Breast epithelium (tissue), 4 donors: ENCODE results near the gene GRK7. TPM values are rescaled to one million over a fixed set of nuclear protein-coding genes. Genes with fewer than 3 reads are reported as not detected.

ENCODE experiments used
- DNase-seq, 2 donors: peaks; one replicate each; pipeline ENCODE4 v3.0.0-alpha.2; 2019; ENCODE audit warnings: low spot score in 2 of 2
- H3K27ac ChIP-seq, 2 donors: fragments of 200-600 bp; sonication (generic) in 1 of 2; one replicate each; pipeline ENCODE4 v1.5.1; 2016 to 2019; ENCODE audit warnings: mild to moderate bottlenecking in 1 of 2
- H3K27me3 ChIP-seq, 2 donors: fragments of 200-600 bp; sonication (generic) in 1 of 2; one replicate each; pipeline versions ENCODE4 v1.5.1 to v1.6.0; 2017 to 2019; ENCODE audit warnings: control low read depth in 1 of 2, mild to moderate bottlenecking in 1 of 2
- H3K36me3 ChIP-seq: fragments of 200-600 bp; one replicate; pipeline ENCODE4 v1.5.1; 2019
- H3K4me1 ChIP-seq, 2 donors: fragments of 200-600 bp; sonication (generic); one replicate each; pipeline ENCODE4 v1.5.1; 2016 to 2019; ENCODE audit warnings: control low read depth in 1 of 2
- H3K4me3 ChIP-seq, 3 donors: fragments of 200-600 bp; sonication (generic); 1 replicate in 2 of 3; 2 replicates in 1 of 3; pipeline ENCODE4 v1.5.1; 2016 to 2019; ENCODE audit warnings: mild to moderate bottlenecking in 3 of 3, moderate library complexity in 2 of 3
- H3K9me3 ChIP-seq, 2 donors: fragments of 200-600 bp; sonication (generic) in 1 of 2; one replicate each; pipeline ENCODE4 v1.5.1; 2016 to 2019; ENCODE audit warnings: control low read depth in 1 of 2
- CTCF ChIP-seq, 3 donors: fragments of 450-650 bp; IDR thresholded peaks; one replicate each; pipeline ENCODE4 v1.5.1; 2016 to 2017; ENCODE audit warnings: antibody characterized with exemption in 3 of 3, mild to moderate bottlenecking in 3 of 3, moderate library complexity in 3 of 3
- POLR2A ChIP-seq: fragments of 450-650 bp; IDR thresholded peaks from one replicate; pipeline ENCODE4 v1.6.1; 2016; ENCODE audit warnings: antibody characterized with exemption, mild to moderate bottlenecking, moderate library complexity
- POLR2AphosphoS5 ChIP-seq, 3 donors: sonication (generic); formaldehyde crosslinking; IDR thresholded peaks; one replicate each; pipeline ENCODE4 v1.6.1; 2017; ENCODE audit warnings: antibody characterized with exemption in 3 of 3
- intact Hi-C: fragments of 100-400 bp; cut with DNase I; formaldehyde crosslinking; loops from one replicate; pipeline ENCODE4 v1.15.1; 2023; ENCODE audit warnings: low total_unique reads
- total RNA-seq, 3 donors: library from RNA; depleted of rRNA; stranded (reverse); fragments of >200 nt; gene quantifications; one replicate each; pipeline ENCODE4 v1.1.0, GENCODE V29; 2016

Gene GRK7
- total RNA-seq, 3 donors from 2014 or later, result 0.15 to 0.33 TPM; not detected in 1

- Histone ChIP-seq H3K4me3 (no peak overlapping the region), H3K36me3 (no peaks in the 10 kb centered on the region), H3K9me3 (peaks cover 0 to 6% of the 10 kb centered on the region in 2 donors), H3K4me1 (no peaks in the 10 kb centered on the region), H3K27me3 (no peaks in the 10 kb centered on the region), H3K27ac (no peak overlapping the region)
- intact Hi-C loops, result no loop called here
- TF ChIP-seq POLR2AphosphoS5 (IDR thresholded peaks at IDR 0.05) (no peak), POLR2A (no peak), CTCF (IDR thresholded peaks at IDR 0.05) (no peak)
- DNase-seq, result no peak
These were observed 48.1 kb downstream of the GRK7 start for GRCh38 chr3:141811348-141811747.

- Histone ChIP-seq H3K27me3 (no peaks in the 10 kb centered on the region), H3K36me3 (no peaks in the 10 kb centered on the region), H3K9me3 (peaks cover 0 to 6% of the 10 kb centered on the region in 2 donors), H3K4me1 (no peaks in the 10 kb centered on the region), H3K27ac (no peak overlapping the region), H3K4me3 (no peak overlapping the region)
- TF ChIP-seq POLR2A, result no peak
- intact Hi-C loops, result no loop called here
- DNase-seq, result no peak
These were observed 48.9 kb downstream of the GRK7 start for GRCh38 chr3:141812084-141812483.

GRCh38 chr3:141812586-141812985, 49.4 kb downstream of the GRK7 start:
- intact Hi-C loops, result no loop called here
- H3K4me3 ChIP-seq, result no peak overlapping the region
- DNase-seq, result no peak
- H3K27ac ChIP-seq, result no peak overlapping the region
- H3K36me3 ChIP-seq, result no peaks in the 10 kb centered on the region
- TF ChIP-seq POLR2AphosphoS5 (IDR thresholded peaks at IDR 0.05), result no peak
- no peak for TF ChIP-seq POLR2A
- TF ChIP-seq CTCF (IDR thresholded peaks at IDR 0.05), result no peak
- H3K9me3 ChIP-seq, result peaks cover 0 to 6% of the 10 kb centered on the region in 2 donors
- H3K4me1 ChIP-seq, result no peaks in the 10 kb centered on the region
- H3K27me3 ChIP-seq, result no peaks in the 10 kb centered on the region

Other genes with a start within 250 kb of the GRK7 start
- gene RNF7, start 25.1 kb upstream of the GRK7 start, total RNA-seq, result 100 to 1,000 TPM in 1 of 3 donors, 10 to 100 TPM in 2; 80.5 to 101 (median 86.8) TPM
- gene ATP1B3, start 113.2 kb downstream of the GRK7 start, total RNA-seq, result 10 to 100 TPM; 47.2 to 88.8 (median 74.4) TPM